SK-MEL-5 (cell line): ENCODE measurements around the gene PBLD. TPM values are rescaled to one million over a fixed set of nuclear protein-coding genes. Genes with fewer than 3 reads are reported as not detected.
"Not testable (repeated sequence)": the region's sequence is repeated elsewhere in the genome, so short reads cannot be mapped to it uniquely, and the experiment has no call there.

Source experiments
- DNase-seq: peaks from one replicate; pipeline ENCODE4 v3.0.0-alpha.2; 2016; ENCODE audit warnings: low read depth, low spot score
- in situ Hi-C: cut with HindIII; loops from 2 replicates; pipeline ENCODE4 v1.10.0; 2016; ENCODE audit warnings: low sequenced_read_pairs, high pct_unique_total_duplicates, low pct_unique_long_range_greater_than_20kb
- total RNA-seq: library from RNA; depleted of rRNA; stranded (reverse); fragments of >200 nt; shearing (Covaris generic); gene quantifications from 2 replicates; pipeline ENCODE4 v1.2.3, GENCODE V29; 2014; rRNA removed

Gene PBLD
- total RNA-seq, 1 experiment from 2014 or later: 1.6 TPM

GRCh38 chr10:68251625-68252495, 80.9 kb downstream of the PBLD start:
- in situ Hi-C loops: no loop called here
- no peak for DNase-seq

GRCh38 chr10:68251151-68251550, 81.6 kb downstream of the PBLD start:
- in situ Hi-C loops: no loop called here
- DNase-seq: no peak

GRCh38 chr10:68249297-68249696, 83.4 kb downstream of the PBLD start:
- DNase-seq: no peak
- in situ Hi-C loops: no loop called here

GRCh38 chr10:68247931-68248330, 84.8 kb downstream of the PBLD start:
- in situ Hi-C loops: no loop called here

GRCh38 chr10:68246397-68246796, 86.3 kb downstream of the PBLD start:
- DNase-seq, in situ Hi-C loops: not testable (repeated sequence)

More at GRCh38 chr10:68247931-68248330, 84.8 kb downstream of the PBLD start:
- no peak for DNase-seq

GRCh38 chr10:68242051-68242450, 90.7 kb downstream of the PBLD start:
- in situ Hi-C loops: no loop called here
- no peak for DNase-seq

- in situ Hi-C loops: no loop called here
- DNase-seq: no peak
Measured at GRCh38 chr10:68239596-68240150, 93.1 kb downstream of the PBLD start.

GRCh38 chr10:68239069-68239468, 93.7 kb downstream of the PBLD start:
- no peak for DNase-seq
- in situ Hi-C loops: no loop called here

GRCh38 chr10:68238371-68238770, 94.4 kb downstream of the PBLD start:
- no peak for DNase-seq
- in situ Hi-C loops: no loop called here

- in situ Hi-C loops: no loop called here
- DNase-seq: no peak
Measured at GRCh38 chr10:68237173-68237572, 95.6 kb downstream of the PBLD start.

- in situ Hi-C loops: no loop called here
- no peak for DNase-seq
Measured at GRCh38 chr10:68235581-68235980, 97.1 kb downstream of the PBLD start.

GRCh38 chr10:68235111-68235510, 97.6 kb downstream of the PBLD start:
- in situ Hi-C loops: no loop called here
- DNase-seq: no peak

- in situ Hi-C loops: no loop called here
- DNase-seq: no peak
Measured at GRCh38 chr10:68233046-68233445, 99.7 kb downstream of the PBLD start.

Other genes starting within 250 kb of the PBLD start
- gene MYPN, start 223.4 kb downstream of the PBLD start, total RNA-seq: 0.13 and 0.43 TPM in 2 replicates
- 0.11 and 0.13 TPM in 2 replicates for gene ATOH7, start 100.8 kb downstream of the PBLD start, total RNA-seq
- 8.3 and 11.5 TPM in 2 replicates for gene HNRNPH3, start 864 bp downstream of the PBLD start, total RNA-seq
- 7.4 and 7.9 TPM in 2 replicates for gene RUFY2, start 74.3 kb upstream of the PBLD start, total RNA-seq
- gene DNA2, start 139.0 kb upstream of the PBLD start, total RNA-seq: 6.9 and 8.3 TPM in 2 replicates
- gene SLC25A16, start 194.6 kb upstream of the PBLD start, total RNA-seq: 22.6 and 23.2 TPM in 2 replicates
- 2.9 and 3.3 TPM in 2 replicates for gene TET1, start 227.4 kb upstream of the PBLD start, total RNA-seq